PC-3 (cell line): ENCODE data around the gene GATC. TPM values are rescaled to one million over a fixed set of nuclear protein-coding genes. Genes with fewer than 3 reads are reported as not detected.
A peak's percentile ranks its signal among the peaks of the same experiment; 100 is the strongest.

ENCODE experiments used
- ATAC-seq: fragments of 200-7000 bp; cut with Tn5 transposase; 2 replicates; pipeline ENCODE4 v1.9.1; 2020; ENCODE audit warnings: mild to moderate bottlenecking, moderate library complexity
- BruUV-seq: library from RNA; stranded (reverse); fragments of 400-500 nt; replicated peaks from 2 replicates; lab custom pipeline; 2021; lab: Mats Ljungman, UMichigan
- CTCF ChIA-PET: fragments of 300-600 bp; sonication (Branson Sonifier 250); formaldehyde crosslinking; loops from one replicate; lab custom pipeline; 2022; ENCODE audit warnings: antibody characterized with exemption; lab: Charles Lee
- POLR2A ChIA-PET: fragments of 300-600 bp; sonication (Branson Sonifier 250); formaldehyde crosslinking; loops from one replicate; lab custom pipeline; 2022; ENCODE audit warnings: antibody characterized with exemption; ENCODE audit not compliant: unreplicated experiment; lab: Charles Lee
- DNase-seq: peaks from one replicate; pipeline ENCODE4 v3.0.0-alpha.2; 2015
- H2AFZ ChIP-seq: fragments of 300-600 bp; sonication (generic); 2 replicates; pipeline ENCODE4 v1.6.0; 2016; ENCODE audit warnings: antibody characterized with exemption, low read length
- H3F3A ChIP-seq: fragments of 300-600 bp; sonication (generic); one replicate; pipeline ENCODE4 v1.6.0; 2017; ENCODE audit warnings: antibody characterized with exemption, low read length, control low read depth, mild to moderate bottlenecking; ENCODE audit not compliant: unreplicated experiment
- H3K27ac ChIP-seq: fragments of 300-600 bp; sonication (generic); 2 replicates; pipeline ENCODE4 v1.5.1; 2016; ENCODE audit warnings: mild to moderate bottlenecking, low read length
- H3K27me3 ChIP-seq: fragments of 300-600 bp; sonication (generic); 2 replicates; pipeline ENCODE4 v1.6.1; 2016; ENCODE audit warnings: low read length, mixed read lengths
- H3K36me3 ChIP-seq: fragments of 300-600 bp; sonication (generic); 2 replicates; pipeline ENCODE4 v1.6.1; 2016; ENCODE audit warnings: low read depth, mixed run types, low read length, mixed read lengths
- H3K4me1 ChIP-seq: fragments of 300-600 bp; sonication (generic); 2 replicates; pipeline ENCODE4 v1.5.1; 2016; ENCODE audit warnings: low read length; ENCODE audit not compliant: insufficient read depth
- H3K4me2 ChIP-seq: fragments of 300-600 bp; sonication (generic); 2 replicates; pipeline ENCODE4 v1.6.0; 2016; ENCODE audit warnings: low read length
- H3K4me3 ChIP-seq: fragments of 300-600 bp; sonication (generic); 2 replicates; pipeline ENCODE4 v1.5.1; 2016; ENCODE audit warnings: mild to moderate bottlenecking, low read length, mixed read lengths
- H3K79me2 ChIP-seq: fragments of 300-600 bp; sonication (generic); 2 replicates; pipeline ENCODE4 v1.6.1; 2017; ENCODE audit warnings: low read length, mixed read lengths
- H3K9ac ChIP-seq: fragments of 300-600 bp; sonication (generic); 2 replicates; pipeline ENCODE4 v1.6.0; 2016; ENCODE audit warnings: mild to moderate bottlenecking, low read length
- H3K9me2 ChIP-seq: fragments of 300-600 bp; sonication (generic); replicated peaks from 2 replicates; pipeline ENCODE4 v1.6.1; 2016; ENCODE audit warnings: mixed run types, low read length, mixed read lengths
- H3K9me3 ChIP-seq: fragments of 300-600 bp; sonication (generic); 2 replicates; pipeline ENCODE4 v1.6.1; 2016; ENCODE audit warnings: low read length, mixed read lengths
- H4K20me1 ChIP-seq: fragments of 300-600 bp; sonication (generic); 2 replicates; pipeline ENCODE4 v1.6.1; 2016; ENCODE audit warnings: low read length, mixed read lengths
- EZH2 ChIP-seq: fragments of 300-600 bp; sonication (generic); IDR thresholded peaks from one replicate; pipeline ENCODE4 v1.6.1; 2017; ENCODE audit warnings: antibody characterized with exemption, mild to moderate bottlenecking, low read length; ENCODE audit not compliant: unreplicated experiment
- EZH2phosphoT487 ChIP-seq: fragments of 300-600 bp; sonication (generic); IDR thresholded peaks from 2 replicates; pipeline ENCODE4 v1.6.1; 2018; ENCODE audit warnings: mild to moderate bottlenecking, antibody characterized with exemption, low read length, borderline replicate concordance
- intact Hi-C: fragments of 100-400 bp; cut with micrococcal nuclease; formaldehyde crosslinking; loops from 2 replicates; pipeline ENCODE4 v1.9.0; 2023
- total RNA-seq: library from RNA; depleted of rRNA; stranded (reverse); fragments of >200 nt; gene quantifications from 2 replicates; pipeline ENCODE4 v1.2.3, GENCODE V29; 2014
- TF ChIP-seq, protein P1 (sequence below): fragments of 300-600 bp; sonication (generic); conservative IDR thresholded peaks from 2 replicates; pipeline ENCODE4 v1.5.1; 2017; ENCODE audit warnings: antibody characterized with exemption, low read depth, mild to moderate bottlenecking, low read length

Gene GATC
- total RNA-seq, 1 experiment from 2014 or later = 33.8 TPM

DNA sequence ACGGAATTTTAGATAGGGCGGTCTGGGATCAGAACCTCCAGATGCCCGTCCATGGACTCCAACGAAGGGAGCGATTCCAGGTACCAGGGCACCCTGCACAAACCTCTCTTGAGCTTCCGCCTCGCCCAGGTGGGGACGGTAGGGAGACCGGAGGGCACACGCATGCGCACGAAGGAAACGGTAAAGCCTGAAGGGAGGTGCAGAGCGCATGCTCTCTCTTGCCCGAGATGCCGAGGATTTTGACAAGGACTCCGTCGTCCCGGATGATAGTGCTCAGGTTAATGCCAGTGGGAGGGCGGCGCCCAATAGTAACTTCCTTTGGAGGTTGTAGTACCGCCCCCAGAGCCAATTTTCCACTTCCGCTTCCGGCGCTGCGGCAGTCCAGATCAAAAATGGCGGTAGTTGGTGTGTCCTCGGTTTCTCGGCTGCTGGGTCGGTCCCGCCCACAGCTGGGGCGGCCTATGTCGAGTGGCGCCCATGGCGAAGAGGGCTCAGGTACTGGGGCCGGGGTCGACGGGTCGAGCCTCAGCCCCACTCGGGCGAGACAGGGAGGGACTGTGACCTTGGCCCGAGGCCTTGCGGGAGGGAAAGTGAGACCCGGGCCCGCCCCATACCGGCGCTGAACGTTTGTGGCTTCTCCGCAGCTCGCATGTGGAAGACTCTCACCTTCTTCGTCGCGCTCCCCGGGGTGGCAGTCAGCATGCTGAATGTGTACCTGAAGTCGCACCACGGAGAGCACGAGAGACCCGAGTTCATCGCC, 8.3 kb upstream of the GATC start, which contains the start of gene COX6A1:
Gene COX6A1, plus strand, starts transcription at position 379 of the 760 bp plus-strand sequence. Its CDS starts 14 bp downstream, at position 393.
- ChIA-PET CTCF (interaction anchor here (0.6 to 1.0 kb wide), 3 partner anchors 13 to 37 kb away, joined by 3 to 4 read pairs (median 4); no protein-coding TSS in a partner anchor), POLR2A (interaction anchor here (0.5 to 0.6 kb wide), 2 partner anchors 31 to 85 kb away, joined by 3 to 5 read pairs; no protein-coding TSS in a partner anchor)
- H3K27ac ChIP-seq = peak within 1 kb of the TSS; percentile 31
- intact Hi-C loops = loop anchor here (2.0 to 5.0 kb wide), 2 partner anchors 31 to 99 kb away; partner anchors contain the start of gene SRSF9
- H4K20me1 ChIP-seq = peaks cover 20% of the 10 kb centered on the region
- TSS peak; percentile 66 for BruUV-seq
- peak within 1 kb of the TSS; percentile 76 for H3K9ac ChIP-seq
- H3K4me1 ChIP-seq = peaks cover 15% of the 10 kb centered on the region
- peaks cover 16% of the 10 kb centered on the region for H3K36me3 ChIP-seq
- DNase-seq (peak; percentile 100), ATAC-seq (peak; percentile 98)
- H3K79me2 ChIP-seq = peaks cover 44% of the 10 kb centered on the region
- no peaks in the 10 kb centered on the region for H3K9me2 ChIP-seq
- no peaks in the 10 kb centered on the region for H3F3A ChIP-seq
- no peaks in the 10 kb centered on the region for H3K9me3 ChIP-seq
- H3K27me3 ChIP-seq = no peaks in the 10 kb centered on the region
- H3K4me2 ChIP-seq = peak within 1 kb of the TSS; percentile 92
- peak within 1 kb of the TSS; percentile 92 for H2AFZ ChIP-seq
- H3K4me3 ChIP-seq = peak within 1 kb of the TSS; percentile 83
- no peak for TF ChIP-seq EZH2
- TF ChIP-seq, protein P1, sequence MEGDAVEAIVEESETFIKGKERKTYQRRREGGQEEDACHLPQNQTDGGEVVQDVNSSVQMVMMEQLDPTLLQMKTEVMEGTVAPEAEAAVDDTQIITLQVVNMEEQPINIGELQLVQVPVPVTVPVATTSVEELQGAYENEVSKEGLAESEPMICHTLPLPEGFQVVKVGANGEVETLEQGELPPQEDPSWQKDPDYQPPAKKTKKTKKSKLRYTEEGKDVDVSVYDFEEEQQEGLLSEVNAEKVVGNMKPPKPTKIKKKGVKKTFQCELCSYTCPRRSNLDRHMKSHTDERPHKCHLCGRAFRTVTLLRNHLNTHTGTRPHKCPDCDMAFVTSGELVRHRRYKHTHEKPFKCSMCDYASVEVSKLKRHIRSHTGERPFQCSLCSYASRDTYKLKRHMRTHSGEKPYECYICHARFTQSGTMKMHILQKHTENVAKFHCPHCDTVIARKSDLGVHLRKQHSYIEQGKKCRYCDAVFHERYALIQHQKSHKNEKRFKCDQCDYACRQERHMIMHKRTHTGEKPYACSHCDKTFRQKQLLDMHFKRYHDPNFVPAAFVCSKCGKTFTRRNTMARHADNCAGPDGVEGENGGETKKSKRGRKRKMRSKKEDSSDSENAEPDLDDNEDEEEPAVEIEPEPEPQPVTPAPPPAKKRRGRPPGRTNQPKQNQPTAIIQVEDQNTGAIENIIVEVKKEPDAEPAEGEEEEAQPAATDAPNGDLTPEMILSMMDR = no peak
- no peak for TF ChIP-seq EZH2phosphoT487

DNA sequence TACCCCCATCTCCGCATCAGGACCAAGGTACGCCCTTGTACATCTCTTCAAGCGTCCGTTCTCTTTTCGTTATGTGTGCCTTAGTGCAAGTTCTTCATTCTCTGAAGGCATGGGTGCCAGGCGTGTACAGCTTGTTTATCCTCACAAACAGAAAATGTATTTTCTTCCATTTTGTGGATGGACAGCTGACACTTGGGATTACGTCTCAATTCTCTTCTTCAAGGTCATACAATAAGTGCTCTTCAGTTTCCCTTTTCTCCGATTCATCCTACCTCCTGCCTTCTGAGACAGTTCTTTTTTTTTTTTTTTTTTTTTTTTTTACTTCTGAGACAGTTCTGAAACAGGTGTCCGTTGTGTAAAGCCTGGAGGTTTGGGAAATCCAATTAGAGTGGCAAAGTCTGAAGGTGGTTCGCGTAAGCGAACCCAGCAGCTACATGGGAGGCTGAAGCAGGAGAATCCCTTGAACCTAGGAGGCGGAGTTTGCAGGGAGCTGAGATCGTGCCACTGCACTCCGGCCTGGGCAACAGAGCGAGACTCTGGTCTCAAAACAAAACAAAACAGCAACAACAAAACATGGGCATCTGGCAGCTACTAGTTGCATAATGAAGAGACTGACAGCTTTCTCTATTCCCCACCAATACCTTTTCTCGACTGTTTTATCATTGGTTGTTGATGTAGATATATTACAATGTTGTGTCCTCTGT, 7.6 kb upstream of the GATC start:
- no peaks in the 10 kb centered on the region for H3K27me3 ChIP-seq
- no peaks in the 10 kb centered on the region for H3F3A ChIP-seq
- H3K9me3 ChIP-seq = no peaks in the 10 kb centered on the region
- peaks cover 21% of the 10 kb centered on the region for H3K36me3 ChIP-seq
- no peaks in the 10 kb centered on the region for H3K9me2 ChIP-seq
- H3K27ac ChIP-seq = peak overlapping the region; percentile 31
- no TSS peak for BruUV-seq
- ATAC-seq = peak; percentile 0; the same call in 1 of the 2 replicates
- H4K20me1 ChIP-seq = peaks cover 20% of the 10 kb centered on the region
- TF ChIP-seq, protein P1 = no peak
- no peak for TF ChIP-seq EZH2
- TF ChIP-seq EZH2phosphoT487 = no peak
- no peak for DNase-seq
- peak overlapping the region; percentile 85 for H3K4me2 ChIP-seq
- H3K4me1 ChIP-seq = peaks cover 15% of the 10 kb centered on the region
- ChIA-PET CTCF (no interaction called here), POLR2A (no interaction called here)
- H3K79me2 ChIP-seq = peaks cover 51% of the 10 kb centered on the region
- peak overlapping the region; percentile 51; the same call in 1 of the 2 replicates for H2AFZ ChIP-seq
- peak overlapping the region; percentile 76 for H3K9ac ChIP-seq
- H3K4me3 ChIP-seq = peak overlapping the region; percentile 83
- intact Hi-C loops = loop anchor here (1.0 to 5.0 kb wide), 3 partner anchors 30 to 211 kb away; partner anchors contain the start of gene SRSF9
